K562 (cell line): ENCODE data around the gene HAVCR1. TPM values are rescaled to one million over a fixed set of nuclear protein-coding genes. Genes with fewer than 3 reads are reported as not detected.

Experiments used
- JUND ChIP-seq, 2 experiments: IDR thresholded peaks; 2 replicates in 1 of 2; 3 replicates in 1 of 2; pipeline ENCODE4 v1.6.1; 2011; ENCODE audit warnings: borderline replicate concordance in 2 of 2, low read depth in 2 of 2, low read length in 2 of 2, improper control_type of control experiment in 1 of 2, missing biosample characterization in 1 of 2, missing genetic modification characterization in 1 of 2, missing genetic modification reagents in 1 of 2
- KDM1A ChIP-seq, 2 experiments: fragments of 450-650 bp; IDR thresholded peaks; 2 replicates each; pipeline ENCODE4 v1.6.1; 2016; ENCODE audit warnings: mild to moderate bottlenecking in 2 of 2
- L3MBTL2 ChIP-seq: fragments of 450-650 bp; IDR thresholded peaks from 2 replicates; pipeline ENCODE4 v1.6.1; 2016; ENCODE audit warnings: mild to moderate bottlenecking, moderate library complexity
- MAZ ChIP-seq, 2 experiments: fragments of 450-650 bp in 1 of 2; sonication (generic) in 1 of 2; formaldehyde crosslinking; IDR thresholded peaks in 1 of 2; conservative IDR thresholded peaks in 1 of 2; 2 replicates each; pipeline versions ENCODE4 v1.4.0 to v1.5.0; 2020; ENCODE audit warnings: mild to moderate bottlenecking in 1 of 2, missing genetic modification reagents in 1 of 2
- MEF2A ChIP-seq: IDR thresholded peaks from 2 replicates; pipeline ENCODE4 v1.6.1; 2011; ENCODE audit warnings: low read depth, mild to moderate bottlenecking, low read length, moderate library complexity; ENCODE audit not compliant: control insufficient read depth
- SRSF1 ChIP-seq: fragments of 200-400 bp; formaldehyde crosslinking; IDR thresholded peaks from 2 replicates; pipeline ENCODE4 v1.6.1; 2017; ENCODE audit warnings: mild to moderate bottlenecking, low read depth, low read length, moderate library complexity
- TAF1 ChIP-seq: IDR thresholded peaks from 2 replicates; pipeline ENCODE4 v1.6.1; 2011; ENCODE audit warnings: mild to moderate bottlenecking, low read length, moderate library complexity; ENCODE audit not compliant: insufficient read depth, control insufficient read depth, severe bottlenecking; ENCODE audit errors: extremely low read depth
- TFE3 ChIP-seq: fragments of 450-650 bp; formaldehyde crosslinking; IDR thresholded peaks from 2 replicates; pipeline ENCODE4 v1.4.0; 2020; ENCODE audit warnings: mild to moderate bottlenecking, mixed read lengths
- TRIM24 ChIP-seq, 2 experiments: fragments of 450-650 bp; IDR thresholded peaks; 2 replicates each; pipeline ENCODE4 v1.6.1; 2016
- ZNF512 ChIP-seq: IDR thresholded peaks from 2 replicates; pipeline ENCODE4 v1.6.1; 2016; ENCODE audit warnings: missing genetic modification characterization, missing compliant biosample characterization
- polyA plus RNA-seq, 8 experiments: library from polyadenylated mRNA; depleted of rRNA in 4 of 8; stranded (reverse) in 5 of 8; unstranded in 3 of 8; fragments of >200 nt; fragmentation: Nextera tagmentation in 2 of 8; fragmentation: Illumina TruSeq in 1 of 8; extraction: Ambion mirVana in 2 of 8; extraction: Trizol in 1 of 8; gene quantifications; 2 replicates each; pipeline versions ENCODE4 v1.2.1 to v1.2.3, GENCODE V29; 2011 to 2014; ENCODE audit warnings: inconsistent platforms in 1 of 8, missing spikeins in 1 of 8
- total RNA-seq, 7 experiments: library from RNA; depleted of rRNA in 6 of 7; stranded (reverse); fragments of >200 nt in 6 of 7; fragmentation: Illumina TruSeq in 2 of 7; extraction: Trizol in 2 of 7; gene quantifications; 2 replicates each; pipeline versions ENCODE4 v1.2.1 to v1.2.3, GENCODE V29; 2011 to 2021; ENCODE audit warnings: low replicate concordance in 1 of 7
- TF ChIP-seq, protein P1 (sequence below): fragments of 250-450 bp; sonication (Bioruptor Pico); IDR thresholded peaks from 2 replicates; pipeline ENCODE4 v1.8.0; 2021; ENCODE audit warnings: moderate library complexity, mild to moderate bottlenecking, inconsistent platforms

HAVCR1 gene
- total and polyA plus RNA-seq, 9 of the 15 experiments (the other 6 are each of a cell fraction or from before 2014, with no cell fraction given) = 0.04 TPM; not detected in 8

DNA sequence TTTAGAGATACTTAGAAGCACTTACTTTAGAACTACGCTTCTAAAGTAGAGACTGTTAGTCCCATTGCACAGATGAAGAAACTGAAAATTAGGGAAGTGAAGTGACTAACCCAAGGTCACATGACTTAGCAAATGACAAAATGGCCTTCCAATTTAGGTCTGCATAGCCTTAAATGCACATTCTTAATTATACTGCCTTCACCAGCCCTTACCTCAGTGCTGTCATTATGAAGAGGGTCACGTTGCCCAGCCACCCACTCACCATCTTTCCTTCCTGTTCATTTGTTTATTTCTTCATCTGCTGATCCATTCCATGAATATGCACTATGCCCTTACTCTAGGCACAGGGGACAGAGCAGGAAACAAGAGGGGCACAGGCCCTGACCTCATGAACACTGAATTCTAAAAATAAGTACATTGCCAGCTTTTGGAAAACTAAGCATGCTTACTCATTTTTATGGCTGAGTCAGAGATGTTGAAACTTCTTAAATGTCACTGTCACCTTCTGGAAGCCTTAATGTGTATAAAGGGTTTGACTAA, 41.3 kb upstream of the HAVCR1 start (continued):
- TF ChIP-seq TFE3 (CRISPR knock-in tag) (peak; percentile 79), JUND (IDR thresholded peaks at IDR 0.05; ENCODE audit: borderline replicate concordance, low read depth, low read length) (no peak), JUND (tag; IDR thresholded peaks at IDR 0.05; ENCODE audit: borderline replicate concordance, low read depth, low read length) (no peak), MAZ (CRISPR knock-in tag; conservative IDR thresholded peaks at IDR 0.05 in 1 of 2, IDR thresholded peaks at IDR 0.05 in 1 of 2) (no peak), L3MBTL2 (no peak), ZNF512 (tag) (no peak), TAF1 (no peak), KDM1A (IDR thresholded peaks at IDR 0.05) (peak in 1 of 2 experiments; percentile 35; a peak in 1 of 4 replicates), MEF2A (peak; percentile 23; the same call in 1 of the 2 replicates), TRIM24 (IDR thresholded peaks at IDR 0.05) (peak in 1 of 2 experiments; percentile 42; a peak in 1 of 4 replicates), SRSF1 (no peak)
- TF ChIP-seq, protein P1, sequence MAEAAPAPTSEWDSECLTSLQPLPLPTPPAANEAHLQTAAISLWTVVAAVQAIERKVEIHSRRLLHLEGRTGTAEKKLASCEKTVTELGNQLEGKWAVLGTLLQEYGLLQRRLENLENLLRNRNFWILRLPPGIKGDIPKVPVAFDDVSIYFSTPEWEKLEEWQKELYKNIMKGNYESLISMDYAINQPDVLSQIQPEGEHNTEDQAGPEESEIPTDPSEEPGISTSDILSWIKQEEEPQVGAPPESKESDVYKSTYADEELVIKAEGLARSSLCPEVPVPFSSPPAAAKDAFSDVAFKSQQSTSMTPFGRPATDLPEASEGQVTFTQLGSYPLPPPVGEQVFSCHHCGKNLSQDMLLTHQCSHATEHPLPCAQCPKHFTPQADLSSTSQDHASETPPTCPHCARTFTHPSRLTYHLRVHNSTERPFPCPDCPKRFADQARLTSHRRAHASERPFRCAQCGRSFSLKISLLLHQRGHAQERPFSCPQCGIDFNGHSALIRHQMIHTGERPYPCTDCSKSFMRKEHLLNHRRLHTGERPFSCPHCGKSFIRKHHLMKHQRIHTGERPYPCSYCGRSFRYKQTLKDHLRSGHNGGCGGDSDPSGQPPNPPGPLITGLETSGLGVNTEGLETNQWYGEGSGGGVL (CRISPR knock-in tag) = no peak
